Subcutaneous abdominal adipose tissue (tissue), 5 donors: ENCODE measurements around the gene TNRC6C.
"Not testable (repeated sequence)": the region's sequence is repeated elsewhere in the genome, so short reads cannot be mapped to it uniquely, and the experiment has no call there.

ENCODE experiments used
- H3K27ac ChIP-seq: one replicate; pipeline ENCODE4 v1.7.0; 2013; ENCODE audit warnings: low read depth, mild to moderate bottlenecking, inconsistent platforms, low read length, moderate library complexity
- H3K27me3 ChIP-seq, 5 donors: one replicate each; pipeline ENCODE4 v1.7.0; 2013; ENCODE audit warnings: low read length in 5 of 5, inconsistent platforms in 1 of 5; ENCODE audit not compliant: control insufficient read depth in 5 of 5, insufficient read depth in 4 of 5
- H3K36me3 ChIP-seq, 5 donors: one replicate each; pipeline ENCODE4 v1.7.0; 2013; ENCODE audit warnings: low read length in 5 of 5; ENCODE audit not compliant: control insufficient read depth in 5 of 5, insufficient read depth in 5 of 5
- H3K4me1 ChIP-seq, 5 donors: one replicate each; pipeline ENCODE4 v1.7.0; 2013; ENCODE audit warnings: low read length in 5 of 5, mild to moderate bottlenecking in 3 of 5, moderate library complexity in 1 of 5; ENCODE audit not compliant: control insufficient read depth in 5 of 5, insufficient read depth in 5 of 5
- H3K4me3 ChIP-seq, 5 donors: one replicate each; pipeline ENCODE4 v1.7.0; 2013; ENCODE audit warnings: low read length in 5 of 5, low read depth in 1 of 5
- H3K9ac ChIP-seq, 5 donors: one replicate each; pipeline ENCODE4 v1.7.0; 2013; ENCODE audit warnings: low read length in 5 of 5, mild to moderate bottlenecking in 4 of 5, moderate library complexity in 3 of 5
- H3K9me3 ChIP-seq, 5 donors: one replicate each; pipeline ENCODE4 v1.7.0; 2013; ENCODE audit warnings: low read length in 5 of 5; ENCODE audit not compliant: control insufficient read depth in 5 of 5
- donor health status: healthy.
- donor health status: healthy.
- donor health status: healthy.
- donor health status: healthy.
- donor health status: healthy.

TNRC6C gene

DNA sequence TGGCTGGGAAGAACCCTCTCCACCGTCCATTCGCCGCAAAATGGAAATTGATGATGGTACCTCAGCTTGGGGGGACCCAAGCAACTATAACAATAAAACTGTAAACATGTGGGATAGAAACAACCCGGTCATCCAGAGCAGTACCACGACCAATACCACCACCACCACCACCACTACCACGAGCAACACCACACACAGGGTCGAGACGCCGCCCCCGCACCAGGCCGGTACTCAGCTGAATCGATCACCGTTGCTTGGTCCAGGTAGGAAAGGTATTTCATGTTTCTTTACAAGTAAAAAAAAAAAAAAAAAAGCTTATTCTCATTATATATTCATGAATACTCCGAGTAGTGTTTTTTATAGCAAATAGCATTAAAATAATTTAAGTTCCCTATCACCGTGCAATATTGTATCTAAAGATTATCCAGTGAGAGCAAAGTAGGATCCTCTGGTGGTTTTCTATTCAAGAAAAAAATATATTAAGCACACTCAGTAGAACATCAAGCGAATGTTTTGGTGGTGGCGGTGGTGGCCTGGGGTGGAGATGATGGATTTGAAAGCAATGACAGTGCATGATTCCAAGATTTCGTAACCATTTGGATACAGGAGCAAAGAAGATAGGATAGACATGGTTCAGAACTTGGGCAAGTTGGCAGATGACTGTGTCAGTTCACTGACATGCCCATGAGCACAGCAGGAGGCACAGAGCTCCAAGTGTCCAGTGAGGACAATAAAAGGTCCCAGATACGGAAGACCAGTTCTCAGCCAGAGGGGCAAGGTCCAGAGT is 92.9 kb downstream of the TNRC6C start:
- Histone ChIP-seq H3K36me3 (peaks cover 10 to 56% (median 46%) of the 10 kb centered on the region in 5 donors), H3K27ac (no peak overlapping the region), H3K4me1 (peaks cover 7 to 12% (median 9%) of the 10 kb centered on the region in 5 donors), H3K27me3 (no peaks in the 10 kb centered on the region), H3K9ac (no peak overlapping the region), H3K9me3 (no peaks in the 10 kb centered on the region), H3K4me3 (no peak overlapping the region)

DNA sequence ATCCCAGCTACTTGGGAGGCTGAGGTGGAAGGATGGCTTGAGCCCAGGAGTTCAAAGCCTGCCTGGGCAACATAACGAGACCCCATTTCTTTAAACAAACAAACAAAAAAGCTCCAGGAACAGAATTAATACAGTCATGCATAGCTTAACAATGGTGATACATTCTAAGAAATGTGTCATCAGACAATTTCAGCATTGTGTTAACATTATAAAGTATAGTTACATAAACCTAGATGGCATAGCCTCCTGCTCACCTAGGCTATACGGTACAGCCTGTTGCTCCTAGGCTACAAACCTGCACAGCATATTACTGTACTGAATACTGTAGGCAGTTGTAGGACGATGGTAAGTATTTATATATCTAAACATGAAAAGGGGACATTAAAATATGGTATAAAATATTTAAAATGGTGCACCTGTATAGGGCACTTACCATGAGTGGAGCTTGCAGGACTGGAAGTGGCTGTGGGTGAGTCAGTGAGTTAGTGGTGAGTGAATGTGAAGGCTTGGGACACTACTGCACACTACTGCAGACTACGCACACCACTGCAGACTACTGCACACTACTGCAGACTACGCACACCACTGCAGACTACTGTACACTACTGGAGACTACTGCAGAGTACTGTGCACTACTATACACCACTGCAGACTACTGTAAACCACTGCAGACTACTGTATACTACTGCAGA is 95.4 kb downstream of the TNRC6C start:
- peaks cover 5 to 12% (median 8%) of the 10 kb centered on the region in 5 donors for H3K4me1 ChIP-seq
- H3K27ac ChIP-seq, result no peak overlapping the region
- no peaks in the 10 kb centered on the region for H3K9me3 ChIP-seq
- no peaks in the 10 kb centered on the region for H3K27me3 ChIP-seq
- H3K36me3 ChIP-seq, result peaks cover 6 to 53% (median 44%) of the 10 kb centered on the region in 5 donors
- no peak overlapping the region for H3K9ac ChIP-seq
- H3K4me3 ChIP-seq, result no peak overlapping the region

- no peaks in the 10 kb centered on the region for H3K9me3 ChIP-seq
- no peak overlapping the region for H3K27ac ChIP-seq
- H3K27me3 ChIP-seq, result no peaks in the 10 kb centered on the region
- H3K4me1 ChIP-seq, result peaks cover 0 to 4% (median 0%) of the 10 kb centered on the region in 5 donors
- H3K9ac ChIP-seq, result no peak overlapping the region
- no peak overlapping the region for H3K4me3 ChIP-seq
- H3K36me3 ChIP-seq, result peaks cover 6 to 26% (median 19%) of the 10 kb centered on the region in 5 donors
Measured at GRCh38 chr17:78057113-78057740, 98.7 kb downstream of the TNRC6C start.

DNA sequence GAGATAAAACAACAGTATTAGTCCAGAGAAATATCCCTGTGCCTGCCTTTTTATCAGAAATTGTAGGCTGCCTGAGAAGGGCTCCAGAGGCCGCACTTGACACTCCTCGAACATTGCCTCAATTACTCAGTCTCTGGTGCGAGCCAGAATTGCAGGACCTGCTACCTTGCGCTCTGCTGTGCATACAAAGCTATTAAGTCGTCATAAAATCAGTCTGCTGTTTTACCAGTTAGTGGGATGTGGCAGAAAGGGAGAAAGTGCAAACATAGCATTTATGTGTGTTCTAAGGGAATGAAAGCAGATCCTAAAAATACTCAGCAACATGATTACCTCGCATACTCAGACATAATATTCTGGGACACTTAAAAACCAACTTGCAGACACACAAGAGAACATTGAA is 99.5 kb downstream of the TNRC6C start:
- H3K27ac ChIP-seq, result no peak overlapping the region

DNA sequence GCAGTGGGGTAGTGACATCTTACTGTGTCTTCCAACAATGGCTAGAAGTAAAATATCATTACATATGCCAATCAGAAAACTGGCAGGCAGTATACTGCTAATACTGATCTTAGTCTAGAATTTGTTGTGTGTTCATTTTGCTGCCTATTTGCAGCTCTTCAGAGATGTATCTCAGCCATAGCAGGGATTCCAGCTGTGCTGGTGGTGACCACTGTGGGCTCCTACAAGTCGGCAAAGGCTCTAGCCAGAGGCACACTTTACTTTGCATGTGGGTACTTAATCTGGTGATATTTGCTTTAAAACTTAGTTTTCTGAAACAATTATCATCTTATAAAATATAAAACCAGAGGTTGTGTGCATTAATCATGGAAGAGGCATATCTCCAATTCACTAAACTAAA is 100.1 kb downstream of the TNRC6C start:
- Histone ChIP-seq H3K36me3 (peaks cover 6 to 18% (median 14%) of the 10 kb centered on the region in 5 donors), H3K9me3 (no peaks in the 10 kb centered on the region), H3K27me3 (no peaks in the 10 kb centered on the region), H3K4me3 (no peak overlapping the region), H3K9ac (no peak overlapping the region), H3K4me1 (peaks cover 0 to 12% (median 3%) of the 10 kb centered on the region in 5 donors), H3K27ac (no peak overlapping the region)

More for the DNA sequence above, 99.5 kb downstream of the TNRC6C start:
- Histone ChIP-seq H3K4me3 (no peak overlapping the region), H3K9me3 (no peaks in the 10 kb centered on the region), H3K27me3 (no peaks in the 10 kb centered on the region), H3K9ac (no peak overlapping the region), H3K4me1 (peaks cover 0 to 9% (median 3%) of the 10 kb centered on the region in 5 donors), H3K36me3 (peaks cover 6 to 19% (median 14%) of the 10 kb centered on the region in 5 donors)

DNA sequence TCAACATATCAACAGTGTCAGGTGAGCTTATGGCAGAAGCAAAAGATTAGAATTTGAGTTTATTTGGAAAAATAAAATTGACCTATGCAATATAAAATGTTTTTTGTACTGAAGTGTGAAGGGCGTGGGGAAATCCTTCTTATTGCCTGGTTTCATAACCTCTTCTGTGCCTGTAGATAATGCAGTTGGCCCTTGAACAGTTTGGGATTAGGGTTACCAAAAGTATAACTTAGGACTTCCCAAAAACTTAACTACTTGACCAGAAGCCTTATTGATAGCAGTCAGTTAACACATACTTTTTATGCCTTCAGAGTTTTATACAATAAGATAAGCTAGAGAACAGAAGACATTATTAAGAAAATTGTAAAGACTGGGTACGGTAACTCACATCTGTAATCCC is 104.1 kb downstream of the TNRC6C start:
- Histone ChIP-seq H3K36me3 (peaks cover 3 to 17% (median 13%) of the 10 kb centered on the region in 5 donors), H3K9ac (no peak overlapping the region), H3K9me3 (no peaks in the 10 kb centered on the region), H3K4me1 (peaks cover 0 to 16% (median 3%) of the 10 kb centered on the region in 5 donors), H3K27me3 (no peaks in the 10 kb centered on the region), H3K27ac (no peak overlapping the region), H3K4me3 (no peak overlapping the region)

- no peaks in the 10 kb centered on the region for H3K27me3 ChIP-seq
Measured at GRCh38 chr17:78063489-78063888, 105.0 kb downstream of the TNRC6C start.

DNA sequence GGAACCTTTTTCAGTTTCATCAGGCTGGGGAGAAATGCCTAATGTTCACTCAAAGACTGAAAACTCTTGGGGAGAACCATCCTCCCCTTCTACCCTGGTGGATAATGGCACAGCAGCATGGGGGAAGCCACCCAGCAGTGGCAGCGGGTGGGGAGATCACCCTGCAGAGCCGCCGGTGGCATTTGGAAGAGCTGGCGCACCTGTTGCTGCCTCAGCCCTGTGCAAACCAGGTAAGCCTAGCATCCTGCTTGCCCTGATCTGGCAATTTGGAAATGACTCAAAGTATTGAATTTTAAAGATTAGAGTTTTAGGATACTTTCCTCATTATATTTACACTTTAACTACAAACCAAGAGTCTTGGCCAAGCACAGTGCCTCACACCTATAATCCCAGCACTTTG is 106.2 kb downstream of the TNRC6C start:
- Histone ChIP-seq H3K9me3 (no peaks in the 10 kb centered on the region), H3K4me3 (no peak overlapping the region), H3K9ac (no peak overlapping the region), H3K4me1 (peaks cover 0 to 13% (median 0%) of the 10 kb centered on the region in 5 donors), H3K27ac (no peak overlapping the region), H3K36me3 (peaks cover 10 to 36% (median 26%) of the 10 kb centered on the region in 5 donors), H3K27me3 (no peaks in the 10 kb centered on the region)

More at GRCh38 chr17:78063489-78063888, 105.0 kb downstream of the TNRC6C start:
- peaks cover 6 to 26% (median 17%) of the 10 kb centered on the region in 5 donors for H3K36me3 ChIP-seq
- H3K9ac ChIP-seq, result no peak overlapping the region
- no peak overlapping the region for H3K27ac ChIP-seq
- H3K4me3 ChIP-seq, result no peak overlapping the region
- H3K9me3 ChIP-seq, result no peaks in the 10 kb centered on the region
- peaks cover 0 to 15% (median 3%) of the 10 kb centered on the region in 5 donors for H3K4me1 ChIP-seq

DNA sequence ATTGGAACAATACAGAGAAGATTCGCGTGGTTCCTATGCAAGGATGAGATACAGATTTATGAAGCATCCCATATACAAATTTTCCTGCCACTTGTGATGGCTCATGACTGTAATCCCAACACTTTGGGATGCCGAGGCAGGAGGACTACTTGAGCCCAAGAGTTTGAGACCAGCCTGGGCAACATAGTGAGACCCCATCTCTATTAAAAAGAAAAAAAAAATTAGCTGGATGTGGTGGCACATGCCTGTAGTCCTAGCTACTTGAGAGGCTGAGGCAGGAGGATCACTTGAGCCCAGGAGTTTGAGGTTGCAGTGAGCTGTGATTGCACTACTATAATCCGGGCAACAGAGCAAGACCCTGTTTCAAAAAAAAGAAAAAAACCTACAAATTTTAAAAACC is 108.5 kb downstream of the TNRC6C start:
- not testable (repeated sequence) for H3K27ac ChIP-seq, H3K9me3 ChIP-seq, H3K27me3 ChIP-seq, H3K9ac ChIP-seq, H3K4me3 ChIP-seq
- H3K36me3 ChIP-seq, result peaks cover 22 to 56% (median 41%) of the 10 kb centered on the region in 5 donors
- peaks cover 0 to 13% (median 0%) of the 10 kb centered on the region in 5 donors for H3K4me1 ChIP-seq

DNA sequence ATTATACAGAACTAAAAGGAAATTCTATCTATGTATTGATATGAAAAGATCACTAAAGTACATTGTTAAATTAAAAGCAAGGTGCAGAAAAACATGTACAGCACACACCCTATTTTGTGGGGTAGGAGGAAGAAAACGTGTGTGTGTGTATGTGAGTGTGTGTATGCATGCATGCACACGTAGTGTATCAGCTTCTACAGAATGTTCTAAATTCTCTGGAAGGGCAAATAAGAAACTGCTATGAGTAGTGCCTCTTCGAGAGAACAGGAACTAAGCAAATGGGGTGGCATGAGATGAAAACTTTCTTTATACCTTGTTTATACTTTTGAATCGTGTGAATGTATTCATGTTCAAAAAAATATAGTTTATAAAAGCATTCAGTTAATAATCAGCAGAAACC is 111.2 kb downstream of the TNRC6C start:
- peaks cover 34 to 81% (median 66%) of the 10 kb centered on the region in 5 donors for H3K36me3 ChIP-seq
- H3K9me3 ChIP-seq, result no peaks in the 10 kb centered on the region
- no peak overlapping the region for H3K27ac ChIP-seq
- H3K4me3 ChIP-seq, result no peak overlapping the region
- H3K4me1 ChIP-seq, result no peaks in the 10 kb centered on the region
- no peaks in the 10 kb centered on the region for H3K27me3 ChIP-seq
- H3K9ac ChIP-seq, result no peak overlapping the region
